A549 treated with dexamethasone at 1 μM for 4 hours (cell line): ENCODE data around the gene BTNL2. TPM values are rescaled to one million over a fixed set of nuclear protein-coding genes. Genes with fewer than 3 reads are reported as not detected.

ENCODE experiments used
- total RNA-seq: library from RNA; stranded (reverse); fragments of 200-300 nt; extraction: Qiagen RNA extraction; gene quantifications from 5 replicates; pipeline ENCODE4 v1.2.3, GENCODE V29; 2022

BTNL2 gene
- not detected in 5 replicates for total RNA-seq

GRCh38 chr6:32406857-32407256 lies at the start of gene BTNL2:
Gene BTNL2 (minus strand): TSS chr6:32407181. CDS start chr6:32407123, 58 bp downstream.

GRCh38 chr6:32439602-32440214 lies 32.7 kb upstream of the BTNL2 start, which contains the start of gene HLA-DRA:
Gene HLA-DRA (plus strand): TSS chr6:32439887. CDS start chr6:32439951, 64 bp downstream.

GRCh38 chr6:32371803-32372202 lies 35.2 kb downstream of the BTNL2 start, which contains the start of gene TSBP1:
Gene TSBP1 (minus strand): TSS chr6:32371903. CDS start chr6:32371706, 197 bp downstream.

Other genes with a start within 250 kb of the BTNL2 start
- gene EGFL8, start 242.6 kb downstream of the BTNL2 start, total RNA-seq: 0.70 to 2.2 TPM (median 1.5 TPM) in 5 replicates
- gene AGPAT1, start 231.1 kb downstream of the BTNL2 start, total RNA-seq: 32.1 to 44.9 TPM (median 44.4 TPM) in 5 replicates
- gene RNF5, start 228.8 kb downstream of the BTNL2 start, total RNA-seq: 32.0 to 43.1 TPM (median 40.9 TPM) in 5 replicates
- 0.47 to 1.8 TPM (median 1.4 TPM) in 5 replicates for gene AGER, start 222.9 kb downstream of the BTNL2 start, total RNA-seq
- gene PBX2, start 217.0 kb downstream of the BTNL2 start, total RNA-seq: 13.5 to 18.9 TPM (median 17.2 TPM) in 5 replicates
- 0.26 to 0.48 TPM (median 0.36 TPM) in 5 replicates for gene GPSM3, start 214.5 kb downstream of the BTNL2 start, total RNA-seq
- 0.59 to 0.98 TPM (median 0.75 TPM) in 5 replicates for gene NOTCH4, start 183.1 kb downstream of the BTNL2 start, total RNA-seq
- not detected in 5 replicates for gene TSBP1, start 35.3 kb downstream of the BTNL2 start, total RNA-seq
- gene HLA-DRA, start 32.7 kb upstream of the BTNL2 start, total RNA-seq: not detected in 5 replicates
- gene HLA-DRB5, start 123.1 kb upstream of the BTNL2 start, total RNA-seq: not detected in 5 replicates
- 0.09 TPM in 1 of 5 replicates, not detected in the others for gene HLA-DRB1, start 182.7 kb upstream of the BTNL2 start, total RNA-seq
- not detected in 5 replicates for gene HLA-DQA1, start 230.2 kb upstream of the BTNL2 start, total RNA-seq